Measurements from ENCODE around the gene C1QTNF5. TPM values are rescaled to one million over a fixed set of nuclear protein-coding genes. Genes with fewer than 3 reads are reported as not detected.
A peak's percentile ranks its signal among the peaks of the same experiment; 100 is the strongest.

C1QTNF5 gene
- polyA plus RNA-seq, 1 donor from 2014 or later, result not detected

DNA sequence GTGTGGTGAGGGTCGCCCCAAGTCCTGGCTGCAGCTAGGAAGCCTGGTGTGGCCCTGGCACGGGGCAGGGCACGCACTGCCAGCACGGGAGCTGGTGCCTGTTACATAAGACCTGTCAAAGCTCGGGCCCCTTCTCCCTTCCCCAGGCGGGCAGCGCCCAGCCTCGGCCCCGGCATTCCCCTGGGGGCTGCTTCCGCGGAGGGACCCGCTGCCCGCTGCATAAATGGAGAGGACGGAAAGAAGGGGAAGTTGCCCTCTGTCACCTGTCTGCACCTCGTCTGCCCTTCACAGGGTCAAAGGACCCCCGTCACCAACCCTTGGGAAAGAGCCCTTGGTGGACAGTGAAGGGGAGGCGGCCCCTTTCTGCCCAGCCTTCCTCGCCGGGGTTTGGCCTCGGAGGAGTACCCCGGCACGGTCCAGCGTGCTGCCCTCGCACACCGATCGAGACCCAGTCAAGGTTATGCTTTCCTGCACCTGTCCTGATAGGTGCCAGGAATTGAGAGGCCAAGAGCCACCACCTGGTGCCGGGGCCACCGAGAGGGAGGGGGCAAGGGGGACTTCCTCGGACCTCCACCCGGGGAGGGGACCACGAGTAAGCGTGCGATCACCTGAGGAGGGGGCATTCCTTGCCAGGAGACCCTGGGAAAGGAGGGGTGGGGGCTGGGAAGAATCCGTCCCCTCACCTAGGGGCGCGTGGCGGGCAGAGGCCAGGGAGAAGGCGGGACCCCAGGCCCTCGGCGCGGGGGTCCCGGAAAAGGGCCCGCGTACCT, 22.6 kb upstream of the C1QTNF5 start:
- H3K9ac ChIP-seq (ENCODE audit: low read length), result peak overlapping the region; percentile 59

DNA sequence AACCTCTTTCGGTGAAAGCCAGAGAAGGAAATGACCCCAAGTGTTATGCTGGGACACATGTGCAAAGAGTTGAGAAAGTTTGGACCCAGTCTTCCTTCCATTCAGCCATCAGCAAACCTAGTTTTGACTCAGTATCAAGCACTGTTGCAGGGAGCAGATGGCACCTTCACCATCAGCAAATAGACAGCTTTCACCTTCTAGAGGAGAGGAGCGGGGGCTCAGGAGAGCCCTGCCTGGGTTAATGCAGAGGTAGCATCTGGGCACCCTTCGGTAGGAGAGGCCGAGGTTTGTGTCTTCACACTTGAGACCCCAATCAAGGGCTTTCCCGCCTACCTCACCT, 22.0 kb upstream of the C1QTNF5 start:
- no peaks in the 10 kb centered on the region for H3K36me3 ChIP-seq (ENCODE audit: insufficient read depth, low read length)
- H3K4me3 ChIP-seq (ENCODE audit: low read length), result peak overlapping the region; percentile 59
- H3K27me3 ChIP-seq (ENCODE audit: insufficient read depth, low read depth, low read length), result peaks cover 13% of the 10 kb centered on the region
- no peaks in the 10 kb centered on the region for H3K9me3 ChIP-seq (ENCODE audit: low read length)
- H3K4me2 ChIP-seq (ENCODE audit: low read length), result peak overlapping the region; percentile 70
- peak overlapping the region; percentile 93 for H3K27ac ChIP-seq (ENCODE audit: low read length)
- H3K9me2 ChIP-seq (ENCODE audit: insufficient read depth, low read length), result no peaks in the 10 kb centered on the region
- no peaks in the 10 kb centered on the region for H4K20me1 ChIP-seq (ENCODE audit: insufficient read depth)
- TF ChIP-seq EP300 (conservative IDR thresholded peaks at IDR 0.05; ENCODE audit: poor library complexity, severe bottlenecking) (no peak), RAD21 (conservative IDR thresholded peaks at IDR 0.05) (no peak), POLR2AphosphoS5 (IDR thresholded peaks at IDR 0.05) (no peak), SMC3 (conservative IDR thresholded peaks at IDR 0.05; ENCODE audit: poor library complexity) (no peak), REST (IDR thresholded peaks at IDR 0.05; ENCODE audit: borderline replicate concordance) (no peak), TAF1 (IDR thresholded peaks at IDR 0.05; ENCODE audit: low read depth) (no peak), EZH2 (IDR thresholded peaks at IDR 0.05; ENCODE audit: borderline replicate concordance, insufficient read depth, low read length, poor library complexity, severe bottlenecking) (no peak), MXI1 (conservative IDR thresholded peaks at IDR 0.05; ENCODE audit: poor library complexity, severe bottlenecking) (no peak)
- TF ChIP-seq, protein P1, sequence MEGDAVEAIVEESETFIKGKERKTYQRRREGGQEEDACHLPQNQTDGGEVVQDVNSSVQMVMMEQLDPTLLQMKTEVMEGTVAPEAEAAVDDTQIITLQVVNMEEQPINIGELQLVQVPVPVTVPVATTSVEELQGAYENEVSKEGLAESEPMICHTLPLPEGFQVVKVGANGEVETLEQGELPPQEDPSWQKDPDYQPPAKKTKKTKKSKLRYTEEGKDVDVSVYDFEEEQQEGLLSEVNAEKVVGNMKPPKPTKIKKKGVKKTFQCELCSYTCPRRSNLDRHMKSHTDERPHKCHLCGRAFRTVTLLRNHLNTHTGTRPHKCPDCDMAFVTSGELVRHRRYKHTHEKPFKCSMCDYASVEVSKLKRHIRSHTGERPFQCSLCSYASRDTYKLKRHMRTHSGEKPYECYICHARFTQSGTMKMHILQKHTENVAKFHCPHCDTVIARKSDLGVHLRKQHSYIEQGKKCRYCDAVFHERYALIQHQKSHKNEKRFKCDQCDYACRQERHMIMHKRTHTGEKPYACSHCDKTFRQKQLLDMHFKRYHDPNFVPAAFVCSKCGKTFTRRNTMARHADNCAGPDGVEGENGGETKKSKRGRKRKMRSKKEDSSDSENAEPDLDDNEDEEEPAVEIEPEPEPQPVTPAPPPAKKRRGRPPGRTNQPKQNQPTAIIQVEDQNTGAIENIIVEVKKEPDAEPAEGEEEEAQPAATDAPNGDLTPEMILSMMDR (IDR thresholded peaks at IDR 0.05; ENCODE audit: poor library complexity, severe bottlenecking), result no peak
- H3K9ac ChIP-seq (ENCODE audit: low read length), result peak overlapping the region; percentile 68
- H2AFZ ChIP-seq (ENCODE audit: low read depth, low read length), result no peak overlapping the region
- no peaks in the 10 kb centered on the region for H3F3A ChIP-seq (ENCODE audit: insufficient read depth, low read length, poor library complexity, severe bottlenecking)
- H3K79me2 ChIP-seq (replicated peaks; ENCODE audit: insufficient read depth, low read length), result no peaks in the 10 kb centered on the region

More for the DNA sequence above, 22.6 kb upstream of the C1QTNF5 start:
- H3K27ac ChIP-seq (ENCODE audit: low read length), result no peak overlapping the region
- H3K9me2 ChIP-seq (ENCODE audit: insufficient read depth, low read length), result no peaks in the 10 kb centered on the region
- H4K20me1 ChIP-seq (ENCODE audit: insufficient read depth), result no peaks in the 10 kb centered on the region
- no peak overlapping the region for H3K4me2 ChIP-seq (ENCODE audit: low read length)
- no peak for TF ChIP-seq SMC3 (conservative IDR thresholded peaks at IDR 0.05; ENCODE audit: poor library complexity)
- no peak for TF ChIP-seq EZH2 (IDR thresholded peaks at IDR 0.05; ENCODE audit: borderline replicate concordance, insufficient read depth, low read length, poor library complexity, severe bottlenecking)
- no peak for TF ChIP-seq TAF1 (IDR thresholded peaks at IDR 0.05; ENCODE audit: low read depth)
- no peak overlapping the region for H2AFZ ChIP-seq (ENCODE audit: low read depth, low read length)
- no peaks in the 10 kb centered on the region for H3K9me3 ChIP-seq (ENCODE audit: low read length)
- no peaks in the 10 kb centered on the region for H3F3A ChIP-seq (ENCODE audit: insufficient read depth, low read length, poor library complexity, severe bottlenecking)
- peak overlapping the region; percentile 59 for H3K4me3 ChIP-seq (ENCODE audit: low read length)
- H3K27me3 ChIP-seq (ENCODE audit: insufficient read depth, low read depth, low read length), result peaks cover 13% of the 10 kb centered on the region
- H3K36me3 ChIP-seq (ENCODE audit: insufficient read depth, low read length), result no peaks in the 10 kb centered on the region
- H3K79me2 ChIP-seq (replicated peaks; ENCODE audit: insufficient read depth, low read length), result no peaks in the 10 kb centered on the region
